Activated CD4-positive, CD25-positive, alpha-beta regulatory T cell treated with anti-CD3 and anti-CD28 coated beads, Interleukin-2, amount 50 U/mL, for 24 hours (primary cell): ENCODE data around the gene OR2F2.

Experiments
- ATAC-seq, 2 donors: fragments of 150-1000 bp; cut with Tn5 transposase; one replicate each; pipeline ENCODE4 v1.10.0; 2021; ENCODE audit warnings: mild to moderate bottlenecking in 1 of 2, moderate library complexity in 1 of 2

Gene OR2F2

DNA sequence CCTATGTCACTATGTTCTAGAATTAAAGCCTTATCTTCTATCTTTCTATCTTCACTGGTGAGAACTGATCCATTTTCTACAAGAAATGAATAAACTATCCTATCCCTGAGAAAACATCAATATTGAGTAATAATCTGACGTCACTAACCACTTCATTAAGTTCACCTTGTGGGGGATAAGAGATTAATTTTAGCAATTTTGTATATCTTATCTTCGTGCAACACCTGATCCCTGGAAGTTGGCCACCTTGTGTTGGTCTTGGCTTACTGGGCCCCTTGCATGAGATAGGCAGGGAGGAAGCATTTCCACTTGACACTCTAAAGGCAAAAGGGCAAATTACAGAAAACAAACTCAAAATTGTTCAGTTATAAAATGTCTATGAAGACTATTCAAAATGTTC, 45.0 kb downstream of the OR2F2 start:
- ATAC-seq: no peak

GRCh38 chr7:143980746-143981510, 45.9 kb downstream of the OR2F2 start:
- ATAC-seq: no peak

DNA sequence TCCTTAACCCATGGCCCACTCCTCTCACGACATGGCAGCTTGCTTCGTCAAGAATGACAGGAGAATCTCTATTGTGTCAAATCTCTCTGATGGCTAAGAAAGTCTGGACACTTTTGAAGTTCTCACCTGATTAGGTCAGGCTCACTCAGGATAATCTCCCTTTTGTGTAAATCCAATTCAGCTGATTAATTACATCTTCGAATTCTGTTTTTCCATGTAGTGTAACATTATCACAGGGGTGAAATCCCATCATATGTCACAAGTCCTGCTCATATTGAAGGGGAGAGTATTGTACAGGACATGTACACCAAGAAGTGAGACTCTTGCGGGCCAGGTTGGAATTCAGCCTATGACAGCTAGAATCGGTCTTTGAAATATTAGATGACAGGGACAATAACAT, 48.9 kb downstream of the OR2F2 start:
- no peak for ATAC-seq
